OCI-LY7 (cell line): ENCODE measurements around the gene SMYD3. TPM values are rescaled to one million over a fixed set of nuclear protein-coding genes. Genes with fewer than 3 reads are reported as not detected.

Source experiments
- BruUV-seq: library from RNA; stranded (reverse); fragments of 400-500 nt; replicated peaks from 2 replicates; lab custom pipeline; 2021; lab: Mats Ljungman, UMichigan
- CTCF ChIA-PET: fragments of 300-600 bp; sonication (Branson Sonifier 250); formaldehyde crosslinking; loops from one replicate; lab custom pipeline; 2022; ENCODE audit warnings: antibody characterized with exemption; ENCODE audit not compliant: unreplicated experiment; lab: Charles Lee
- POLR2A ChIA-PET: fragments of 300-600 bp; sonication (Branson Sonifier 250); formaldehyde crosslinking; loops from one replicate; lab custom pipeline; 2022; ENCODE audit warnings: antibody characterized with exemption; lab: Charles Lee
- DNase-seq: peaks from one replicate; pipeline ENCODE4 v3.0.0-alpha.2; 2015; ENCODE audit warnings: low spot score
- H2AFZ ChIP-seq: fragments of 200-600 bp; sonication (generic), shearing (Covaris generic); 2 replicates; pipeline ENCODE4 v1.6.1; 2014; ENCODE audit warnings: mild to moderate bottlenecking, antibody characterized with exemption, low read length, moderate library complexity
- H3K27ac ChIP-seq: fragments of 200-600 bp; sonication (generic); 2 replicates; pipeline ENCODE4 v1.5.1; 2014; ENCODE audit warnings: mixed run types, low read depth, mild to moderate bottlenecking, moderate library complexity, low read length, inconsistent platforms; ENCODE audit not compliant: poor library complexity, severe bottlenecking
- H3K36me3 ChIP-seq: fragments of 200-600 bp; sonication (generic); 2 replicates; pipeline ENCODE4 v1.6.1; 2014; ENCODE audit warnings: mild to moderate bottlenecking, antibody characterized with exemption, low read length, moderate library complexity, mixed read lengths; ENCODE audit not compliant: insufficient read depth
- H3K4me1 ChIP-seq: fragments of 200-600 bp; sonication (generic); 2 replicates; pipeline ENCODE4 v1.5.1; 2014; ENCODE audit warnings: mild to moderate bottlenecking, low read length; ENCODE audit not compliant: insufficient read depth, poor library complexity, severe bottlenecking
- H3K4me2 ChIP-seq: fragments of 200-600 bp; sonication (generic); 2 replicates; pipeline ENCODE4 v1.6.1; 2014; ENCODE audit warnings: mild to moderate bottlenecking, low read length
- H3K4me3 ChIP-seq: fragments of 200-600 bp; sonication (generic); 2 replicates; pipeline ENCODE4 v1.5.1; 2014; ENCODE audit warnings: mild to moderate bottlenecking, low read depth, low read length; ENCODE audit not compliant: poor library complexity, severe bottlenecking
- H3K79me2 ChIP-seq: fragments of 200-600 bp; sonication (generic); 2 replicates; pipeline ENCODE4 v1.6.1; 2016; ENCODE audit warnings: low read depth, mild to moderate bottlenecking, low read length, moderate library complexity, mixed read lengths; ENCODE audit not compliant: insufficient read depth
- H3K9me2 ChIP-seq: fragments of 200-600 bp; sonication (generic); 2 replicates; pipeline ENCODE4 v1.6.1; 2016; ENCODE audit warnings: mild to moderate bottlenecking, low read length, mixed read lengths; ENCODE audit not compliant: insufficient read depth
- H3K9me3 ChIP-seq: fragments of 200-600 bp; sonication (generic); 2 replicates; pipeline ENCODE4 v1.6.1; 2014; ENCODE audit warnings: mild to moderate bottlenecking, mixed run types, low read length, mixed read lengths
- H4K20me1 ChIP-seq: fragments of 200-600 bp; sonication (generic); 2 replicates; pipeline ENCODE4 v1.6.1; 2014; ENCODE audit warnings: mild to moderate bottlenecking, antibody characterized with exemption, low read length, moderate library complexity, mixed read lengths; ENCODE audit not compliant: insufficient read depth
- CTCF ChIP-seq: fragments of 200-600 bp; sonication (generic); conservative IDR thresholded peaks from 2 replicates; pipeline ENCODE4 v1.5.1; 2014; ENCODE audit warnings: mild to moderate bottlenecking, antibody characterized with exemption, low read length, moderate library complexity, mixed read lengths
- EZH2phosphoT487 ChIP-seq: fragments of 200-600 bp; sonication (generic); IDR thresholded peaks from 2 replicates; pipeline ENCODE4 v1.6.1; 2018; ENCODE audit warnings: low read depth, borderline replicate concordance, mild to moderate bottlenecking, mixed run types, antibody characterized with exemption, low read length, moderate library complexity, mixed read lengths
- intact Hi-C: fragments of 100-400 bp; cut with micrococcal nuclease; formaldehyde crosslinking; loops from one replicate; pipeline ENCODE4 v1.10.0; 2022; ENCODE audit not compliant: unreplicated experiment
- total RNA-seq, 2 experiments: library from RNA; depleted of rRNA in 1 of 2; stranded (reverse); fragments of >200 nt in 1 of 2; shearing (Covaris generic) in 1 of 2; gene quantifications; 2 replicates each; pipeline ENCODE4 v1.2.3, GENCODE V29; 2014 to 2022

SMYD3 gene
- total RNA-seq, 2 experiments from 2014 or later: 28.9 to 34.5 TPM

- no peaks in the 10 kb centered on the region for H3K36me3 ChIP-seq
- H2AFZ ChIP-seq: no peak overlapping the region
- H3K9me2 ChIP-seq: no peaks in the 10 kb centered on the region
- H3K9me3 ChIP-seq: no peaks in the 10 kb centered on the region
- H3K4me2 ChIP-seq: no peak overlapping the region
- no peak overlapping the region for H3K27ac ChIP-seq
- no TSS peak for BruUV-seq
- no peak for DNase-seq
- no peaks in the 10 kb centered on the region for H4K20me1 ChIP-seq
- H3K4me3 ChIP-seq: no peak overlapping the region
- TF ChIP-seq CTCF (no peak), EZH2phosphoT487 (no peak)
- H3K4me1 ChIP-seq: no peaks in the 10 kb centered on the region
- ChIA-PET CTCF (no interaction called here), POLR2A (no interaction called here)
- no peaks in the 10 kb centered on the region for H3K79me2 ChIP-seq
- intact Hi-C loops: no loop called here
Observed at GRCh38 chr1:246164764-246165163, 342.3 kb downstream of the SMYD3 start.

GRCh38 chr1:246162560-246162959 is 344.5 kb downstream of the SMYD3 start:
- no peaks in the 10 kb centered on the region for H4K20me1 ChIP-seq
- intact Hi-C loops: no loop called here
- H2AFZ ChIP-seq: no peak overlapping the region
- H3K4me3 ChIP-seq: no peak overlapping the region
- TF ChIP-seq CTCF (no peak), EZH2phosphoT487 (no peak)
- no peaks in the 10 kb centered on the region for H3K9me2 ChIP-seq
- no peaks in the 10 kb centered on the region for H3K36me3 ChIP-seq
- H3K4me2 ChIP-seq: no peak overlapping the region
- no TSS peak for BruUV-seq
- no peak for DNase-seq
- no peaks in the 10 kb centered on the region for H3K79me2 ChIP-seq
- no peak overlapping the region for H3K27ac ChIP-seq
- ChIA-PET POLR2A (no interaction called here), CTCF (no interaction called here)
- H3K4me1 ChIP-seq: no peaks in the 10 kb centered on the region
- no peaks in the 10 kb centered on the region for H3K9me3 ChIP-seq

DNA sequence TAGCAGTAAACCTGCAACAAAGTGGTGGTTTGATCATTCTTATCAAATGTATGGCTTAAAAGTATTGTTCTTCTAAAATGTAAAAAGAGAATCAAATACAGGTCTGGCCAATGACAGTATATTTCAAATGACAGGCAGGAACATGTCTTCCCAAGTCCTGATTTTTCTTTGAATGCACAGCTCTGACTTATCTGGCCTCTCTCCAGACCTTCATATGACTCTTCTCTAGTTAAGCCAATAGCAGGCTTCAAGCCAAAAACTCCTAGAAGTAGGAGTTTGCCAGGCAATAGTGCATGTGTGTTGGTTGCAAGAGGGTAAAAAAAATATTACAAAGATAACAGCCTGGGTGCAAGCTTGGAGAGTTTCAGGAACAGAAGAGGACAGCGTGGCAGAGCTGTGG is 345.5 kb downstream of the SMYD3 start:
- H3K4me1 ChIP-seq: no peaks in the 10 kb centered on the region
- CTCF ChIA-PET: no interaction called here
- intact Hi-C loops: no loop called here
- no peak overlapping the region for H2AFZ ChIP-seq
- POLR2A ChIA-PET: no interaction called here
- no peaks in the 10 kb centered on the region for H3K9me2 ChIP-seq
- BruUV-seq: no TSS peak
- H3K4me3 ChIP-seq: no peak overlapping the region
- H3K4me2 ChIP-seq: no peak overlapping the region
- no peak for TF ChIP-seq CTCF
- TF ChIP-seq EZH2phosphoT487: no peak
- no peaks in the 10 kb centered on the region for H4K20me1 ChIP-seq
- no peaks in the 10 kb centered on the region for H3K79me2 ChIP-seq
- no peaks in the 10 kb centered on the region for H3K36me3 ChIP-seq
- no peak for DNase-seq
- H3K27ac ChIP-seq: no peak overlapping the region
- H3K9me3 ChIP-seq: no peaks in the 10 kb centered on the region
